Immature natural killer cell (primary cell): Measurements from ENCODE around the gene MVP. TPM values are rescaled to one million over a fixed set of nuclear protein-coding genes. Genes with fewer than 3 reads are reported as not detected.

Source experiments
- DNase-seq, 3 donors: peaks; one replicate each; pipeline ENCODE4 v3.0.0; 2022; ENCODE audit warnings: mixed read lengths in 1 of 3
- H3K27ac Mint-ChIP-seq, 6 donors: one replicate each; pipeline ENCODE4 v1.8.0; 2020; ENCODE audit warnings: mixed read lengths in 6 of 6, mild to moderate bottlenecking in 5 of 6, inconsistent platforms in 4 of 6, moderate library complexity in 3 of 6
- H3K27me3 Mint-ChIP-seq, 3 donors: one replicate each; pipeline ENCODE4 v1.8.0; 2020 to 2021; ENCODE audit warnings: low read depth in 3 of 3, mild to moderate bottlenecking in 3 of 3, mixed read lengths in 3 of 3, moderate library complexity in 3 of 3, inconsistent platforms in 1 of 3
- H3K36me3 Mint-ChIP-seq, 3 donors: one replicate each; pipeline ENCODE4 v1.8.0; 2020; ENCODE audit warnings: mixed read lengths in 3 of 3, inconsistent platforms in 2 of 3, mild to moderate bottlenecking in 2 of 3
- H3K4me1 Mint-ChIP-seq, 2 donors: one replicate each; pipeline ENCODE4 v1.8.0; 2020; ENCODE audit warnings: inconsistent platforms in 2 of 2, mild to moderate bottlenecking in 2 of 2, mixed read lengths in 2 of 2, moderate library complexity in 1 of 2
- H3K4me3 Mint-ChIP-seq, 5 donors: one replicate each; pipeline ENCODE4 v1.8.0; 2020; ENCODE audit warnings: mild to moderate bottlenecking in 5 of 5, mixed read lengths in 5 of 5, inconsistent platforms in 3 of 5, moderate library complexity in 3 of 5
- H3K9me3 Mint-ChIP-seq, 6 donors: one replicate each; pipeline ENCODE4 v1.8.0; 2020; ENCODE audit warnings: mild to moderate bottlenecking in 6 of 6, mixed read lengths in 6 of 6, inconsistent platforms in 4 of 6, moderate library complexity in 3 of 6
- polyA plus RNA-seq, 3 donors: library from polyadenylated mRNA; unstranded; fragments of 300-500 nt; fragmentation: Illumina TruSeq; gene quantifications; one replicate each; pipeline ENCODE4 v1.2.3, GENCODE V29; 2021

Gene MVP
- polyA plus RNA-seq, 3 donors from 2014 or later = 103 to 195 (median 142) TPM

DNA sequence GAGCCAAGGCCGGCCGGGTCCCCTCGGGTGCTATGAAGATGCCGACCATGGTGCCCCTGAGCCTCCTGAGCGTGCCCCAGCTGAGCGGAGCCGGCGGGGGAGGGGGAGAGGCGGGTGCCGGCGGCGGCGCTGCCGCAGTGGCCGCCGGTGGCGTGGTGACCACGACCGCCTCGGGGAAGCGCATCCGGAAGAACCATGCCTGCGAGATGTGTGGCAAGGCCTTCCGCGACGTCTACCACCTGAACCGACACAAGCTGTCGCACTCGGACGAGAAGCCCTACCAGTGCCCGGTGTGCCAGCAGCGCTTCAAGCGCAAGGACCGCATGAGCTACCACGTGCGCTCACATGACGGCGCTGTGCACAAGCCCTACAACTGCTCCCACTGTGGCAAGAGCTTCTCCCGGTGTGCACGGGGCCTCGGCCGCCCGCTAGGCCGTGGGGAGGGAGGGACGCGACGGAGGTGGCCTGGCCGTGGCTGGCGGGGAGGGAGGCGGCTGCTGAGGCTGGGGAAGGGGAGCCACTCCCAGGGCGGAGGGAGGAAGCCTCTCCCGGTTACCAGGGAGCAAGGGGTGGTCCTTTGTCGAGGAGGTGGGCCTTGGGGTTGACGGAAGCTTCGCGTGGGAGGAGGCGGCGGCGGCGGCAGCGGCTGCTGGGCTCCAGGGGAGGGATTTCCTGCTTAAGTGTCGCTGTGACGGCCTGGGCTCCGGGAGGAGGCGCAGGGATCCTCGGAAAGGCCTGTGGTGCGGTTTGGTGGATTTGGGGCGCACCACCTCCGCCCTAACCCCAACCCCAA lies 12.6 kb upstream of the MVP start:
- peak overlapping the region; percentile 96 to 100 (median 100) for H3K27ac Mint-ChIP-seq
- peak overlapping the region; percentile 90 to 98 (median 95) for H3K4me3 Mint-ChIP-seq
- H3K9me3 Mint-ChIP-seq = no peaks in the 10 kb centered on the region
- peaks cover 4% of the 10 kb centered on the region in 3 donors for H3K36me3 Mint-ChIP-seq
- peaks cover 52 to 55% of the 10 kb centered on the region in 2 donors for H3K4me1 Mint-ChIP-seq
- H3K27me3 Mint-ChIP-seq = peaks cover 35 to 45% (median 42%) of the 10 kb centered on the region in 3 donors
- peak; percentile 91 to 93 (median 92) for DNase-seq

DNA sequence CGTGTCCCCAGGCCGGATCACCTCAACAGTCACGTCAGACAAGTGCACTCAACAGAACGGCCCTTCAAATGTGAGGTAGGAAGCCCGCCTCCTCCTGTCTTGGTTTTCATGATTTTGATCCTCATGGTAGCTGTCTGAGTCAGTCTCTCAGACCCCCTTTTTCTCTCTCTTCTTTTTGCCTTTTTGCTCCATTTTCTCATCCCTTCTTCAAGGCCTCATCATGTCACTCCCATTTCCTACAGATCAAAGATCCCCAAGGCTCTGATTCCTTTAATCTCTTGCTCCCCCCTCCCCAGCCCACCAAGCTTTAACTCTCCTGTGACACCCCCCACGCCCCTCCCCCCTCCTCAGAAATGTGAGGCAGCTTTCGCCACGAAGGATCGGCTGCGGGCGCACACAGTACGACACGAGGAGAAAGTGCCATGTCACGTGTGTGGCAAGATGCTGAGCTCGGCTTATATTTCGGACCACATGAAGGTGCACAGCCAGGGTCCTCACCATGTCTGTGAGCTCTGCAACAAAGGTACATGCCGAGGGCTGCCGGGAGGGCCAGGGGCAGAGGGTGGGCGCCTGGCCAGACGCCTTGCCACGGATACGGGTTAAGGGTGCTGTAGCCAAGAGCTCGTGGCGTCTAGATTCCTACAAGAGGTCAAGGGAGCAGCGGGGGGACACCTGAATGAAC lies 11.9 kb upstream of the MVP start:
- Mint-ChIP-seq H3K4me1 (peaks cover 52 to 55% of the 10 kb centered on the region in 2 donors), H3K4me3 (peak overlapping the region; percentile 90 to 98 (median 95)), H3K27me3 (peaks cover 38 to 44% (median 42%) of the 10 kb centered on the region in 3 donors), H3K9me3 (no peaks in the 10 kb centered on the region), H3K36me3 (peaks cover 4% of the 10 kb centered on the region in 3 donors), H3K27ac (peak overlapping the region; percentile 96 to 100 (median 100))
- DNase-seq = peak in 1 of 3 donors; percentile 48

- peaks cover 38 to 42% (median 42%) of the 10 kb centered on the region in 3 donors for H3K27me3 Mint-ChIP-seq
- peaks cover 44 to 49% of the 10 kb centered on the region in 2 donors for H3K4me1 Mint-ChIP-seq
- H3K36me3 Mint-ChIP-seq = peaks cover 4% of the 10 kb centered on the region in 3 donors
- no peak for DNase-seq
- no peaks in the 10 kb centered on the region for H3K9me3 Mint-ChIP-seq
- peak overlapping the region; percentile 90 to 98 (median 95) for H3K4me3 Mint-ChIP-seq
- H3K27ac Mint-ChIP-seq = peak overlapping the region; percentile 96 to 100 (median 100)
These were observed 11.1 kb upstream of the MVP start for GRCh38 chr16:29809031-29809747.

- Mint-ChIP-seq H3K27me3 (peaks cover 32 to 40% (median 40%) of the 10 kb centered on the region in 3 donors), H3K36me3 (peaks cover 4% of the 10 kb centered on the region in 3 donors), H3K4me3 (peak overlapping the region; percentile 60 to 87 (median 85)), H3K4me1 (peaks cover 41 to 47% of the 10 kb centered on the region in 2 donors), H3K9me3 (no peaks in the 10 kb centered on the region), H3K27ac (peak overlapping the region; percentile 84 to 96 (median 94))
- peak in 1 of 3 donors; percentile 49 for DNase-seq
These were observed 10.2 kb upstream of the MVP start for GRCh38 chr16:29809850-29810698.

- no peak for DNase-seq
- H3K4me1 Mint-ChIP-seq = peaks cover 44 to 50% of the 10 kb centered on the region in 2 donors
- H3K27me3 Mint-ChIP-seq = peaks cover 29 to 39% (median 37%) of the 10 kb centered on the region in 3 donors
- peaks cover 4 to 5% (median 4%) of the 10 kb centered on the region in 3 donors for H3K36me3 Mint-ChIP-seq
- H3K4me3 Mint-ChIP-seq = peak overlapping the region; percentile 85 to 89 (median 87)
- H3K27ac Mint-ChIP-seq = peak overlapping the region; percentile 84 to 96 (median 94)
- H3K9me3 Mint-ChIP-seq = no peaks in the 10 kb centered on the region
These were observed 9.5 kb upstream of the MVP start for GRCh38 chr16:29810699-29811169.

GRCh38 chr16:29811170-29811895 lies 8.9 kb upstream of the MVP start:
- Mint-ChIP-seq H3K4me1 (peaks cover 49 to 53% of the 10 kb centered on the region in 2 donors), H3K4me3 (peak overlapping the region; percentile 85 to 89 (median 87)), H3K9me3 (no peaks in the 10 kb centered on the region), H3K27ac (peak overlapping the region; percentile 84 to 96 (median 94)), H3K27me3 (peaks cover 32 to 42% (median 40%) of the 10 kb centered on the region in 3 donors), H3K36me3 (peaks cover 4 to 9% (median 4%) of the 10 kb centered on the region in 3 donors)
- DNase-seq = peak; percentile 76 to 84 (median 80)

DNA sequence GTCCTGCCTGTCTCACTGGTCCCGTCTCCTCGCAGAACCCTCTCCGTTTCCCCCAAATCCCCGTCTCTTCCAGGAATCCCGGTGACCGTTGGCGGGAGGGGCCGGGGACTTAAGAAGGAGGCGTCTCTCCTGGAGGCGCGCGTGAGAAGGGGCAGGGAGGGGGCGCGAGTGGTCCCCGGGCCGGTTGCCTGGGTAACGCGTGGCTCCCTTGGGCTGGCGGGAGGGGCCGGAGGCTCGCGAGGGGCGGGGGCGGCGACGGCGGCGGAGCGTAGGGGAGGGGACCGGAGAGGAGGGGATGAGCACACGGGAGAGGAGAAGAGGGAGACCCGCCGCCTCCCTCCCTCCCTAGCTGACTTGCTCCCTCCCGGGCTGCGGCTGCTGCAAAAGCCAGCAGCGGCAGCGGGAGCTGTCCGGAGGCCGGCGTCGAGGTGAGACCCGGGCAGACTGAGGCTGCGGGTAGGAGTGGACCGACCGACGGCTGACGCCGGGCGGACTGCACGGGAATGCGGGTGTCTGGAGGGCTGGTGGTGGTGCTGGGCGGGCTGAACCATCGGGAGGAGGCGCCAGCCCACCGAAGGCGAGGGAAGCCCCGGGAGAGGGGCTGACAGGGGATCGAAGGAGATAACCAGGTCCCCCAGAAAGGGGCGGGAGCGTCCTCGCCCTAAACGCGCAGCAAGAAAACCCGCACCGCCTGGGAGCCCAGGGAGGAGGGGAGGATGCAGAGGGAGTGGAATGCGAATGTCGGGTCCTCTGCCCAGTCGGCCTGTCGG lies 8.2 kb upstream of the MVP start, which contains the start of gene PRRT2:
TSS of gene PRRT2 (plus strand) at position 298 of the 770 bp plus-strand sequence. CDS start 862 bp downstream, outside the sequence.
- Mint-ChIP-seq H3K27ac (peak within 1 kb of the TSS; percentile 84 to 96 (median 94)), H3K9me3 (no peaks in the 10 kb centered on the region), H3K4me1 (peaks cover 55 to 58% of the 10 kb centered on the region in 2 donors), H3K4me3 (peak within 1 kb of the TSS; percentile 85 to 89 (median 87)), H3K36me3 (peaks cover 4 to 9% (median 4%) of the 10 kb centered on the region in 3 donors), H3K27me3 (peaks cover 30 to 42% (median 39%) of the 10 kb centered on the region in 3 donors)
- peak; percentile 50 to 55 (median 51) for DNase-seq

GRCh38 chr16:29812754-29813643 lies 7.3 kb upstream of the MVP start:
- Mint-ChIP-seq H3K9me3 (no peaks in the 10 kb centered on the region), H3K4me3 (peak overlapping the region; percentile 52 to 87 (median 85)), H3K36me3 (peaks cover 4 to 10% (median 5%) of the 10 kb centered on the region in 3 donors), H3K27me3 (peaks cover 22 to 33% (median 30%) of the 10 kb centered on the region in 3 donors), H3K4me1 (peaks cover 56 to 57% of the 10 kb centered on the region in 2 donors), H3K27ac (peak overlapping the region in 4 of 6 donors; percentile 40 to 48 (median 45))
- no peak for DNase-seq

GRCh38 chr16:29813644-29814562 lies 6.4 kb upstream of the MVP start:
- Mint-ChIP-seq H3K27me3 (peaks cover 19 to 27% (median 23%) of the 10 kb centered on the region in 3 donors), H3K9me3 (no peaks in the 10 kb centered on the region), H3K4me3 (peak overlapping the region in 4 of 5 donors; percentile 10 to 50 (median 27)), H3K27ac (peak overlapping the region in 1 of 6 donors; percentile 35), H3K36me3 (peaks cover 0 to 11% (median 5%) of the 10 kb centered on the region in 3 donors), H3K4me1 (peaks cover 56% of the 10 kb centered on the region in 2 donors)
- no peak for DNase-seq

DNA sequence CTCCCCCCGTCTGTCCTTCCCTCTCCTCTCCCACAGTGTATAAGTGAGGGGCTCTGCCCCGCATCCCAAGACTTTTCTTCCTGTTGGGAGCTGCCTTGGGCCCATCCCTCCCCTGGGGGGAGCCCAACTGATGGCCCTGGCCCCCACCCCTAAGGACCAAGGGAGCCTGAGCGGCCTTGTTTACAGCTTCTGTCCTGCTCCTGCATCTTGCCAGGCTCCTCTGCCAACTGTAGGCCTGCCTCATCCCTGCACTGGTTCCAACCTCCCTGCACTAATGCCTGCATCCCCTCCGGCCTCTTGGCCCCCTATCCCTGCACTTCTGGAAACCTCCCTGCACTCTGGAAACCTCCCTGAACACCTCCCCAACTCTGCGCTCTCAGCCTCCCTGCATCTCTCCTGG lies 5.7 kb upstream of the MVP start:
- H3K4me1 Mint-ChIP-seq = peaks cover 58 to 61% of the 10 kb centered on the region in 2 donors
- H3K9me3 Mint-ChIP-seq = no peaks in the 10 kb centered on the region
- peaks cover 0 to 16% (median 5%) of the 10 kb centered on the region in 3 donors for H3K36me3 Mint-ChIP-seq
- H3K27me3 Mint-ChIP-seq = peaks cover 19 to 26% (median 25%) of the 10 kb centered on the region in 3 donors
- no peak for DNase-seq
- H3K4me3 Mint-ChIP-seq = peak overlapping the region; percentile 28 to 99 (median 52)
- H3K27ac Mint-ChIP-seq = peak overlapping the region in 5 of 6 donors; percentile 45 to 95 (median 66)
